Activated naive CD4-positive, alpha-beta T cell treated with anti-CD3 and anti-CD28 coated beads, Interleukin-2, amount 50 U/mL, for 24 hours (primary cell): ENCODE measurements around the gene TCAF1.

Experiments used
- H3K27ac Mint-ChIP-seq: one replicate; pipeline ENCODE4 v1.8.0; 2021; ENCODE audit warnings: mild to moderate bottlenecking, mixed read lengths
- H3K27me3 Mint-ChIP-seq: one replicate; pipeline ENCODE4 v1.8.0; 2021; ENCODE audit warnings: mixed read lengths
- H3K36me3 Mint-ChIP-seq: one replicate; pipeline ENCODE4 v1.8.0; 2021; ENCODE audit warnings: mixed read lengths
- H3K4me1 Mint-ChIP-seq: one replicate; pipeline ENCODE4 v1.8.0; 2021; ENCODE audit warnings: mixed read lengths
- H3K4me3 Mint-ChIP-seq: one replicate; pipeline ENCODE4 v1.8.0; 2021; ENCODE audit warnings: mild to moderate bottlenecking, mixed read lengths
- H3K9me3 Mint-ChIP-seq: one replicate; pipeline ENCODE4 v1.8.0; 2021; ENCODE audit warnings: mixed read lengths

The TCAF1 gene

DNA sequence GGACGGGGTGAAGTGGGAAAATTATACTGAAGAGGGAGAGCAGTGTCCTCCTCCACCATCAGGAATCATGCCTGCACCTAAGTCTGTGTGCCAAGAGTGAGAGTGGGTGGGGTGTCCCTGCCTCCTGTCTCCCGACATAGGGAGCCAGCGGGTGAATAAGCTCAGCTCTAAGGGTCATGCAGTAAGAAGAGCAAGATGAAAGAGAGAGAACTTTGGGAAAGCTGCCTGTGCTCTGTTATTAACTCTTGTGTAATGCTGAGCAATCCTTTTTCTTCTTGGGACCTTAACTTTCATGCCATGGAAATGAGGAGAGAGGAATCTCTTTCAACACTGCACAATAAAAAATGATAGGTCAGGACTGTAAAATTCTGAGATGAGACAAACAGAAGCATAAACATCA, 7.9 kb upstream of the TCAF1 start:
- Mint-ChIP-seq H3K4me3 (no peak overlapping the region), H3K9me3 (no peaks in the 10 kb centered on the region), H3K4me1 (no peaks in the 10 kb centered on the region), H3K36me3 (no peaks in the 10 kb centered on the region), H3K27ac (no peak overlapping the region), H3K27me3 (no peaks in the 10 kb centered on the region)

DNA sequence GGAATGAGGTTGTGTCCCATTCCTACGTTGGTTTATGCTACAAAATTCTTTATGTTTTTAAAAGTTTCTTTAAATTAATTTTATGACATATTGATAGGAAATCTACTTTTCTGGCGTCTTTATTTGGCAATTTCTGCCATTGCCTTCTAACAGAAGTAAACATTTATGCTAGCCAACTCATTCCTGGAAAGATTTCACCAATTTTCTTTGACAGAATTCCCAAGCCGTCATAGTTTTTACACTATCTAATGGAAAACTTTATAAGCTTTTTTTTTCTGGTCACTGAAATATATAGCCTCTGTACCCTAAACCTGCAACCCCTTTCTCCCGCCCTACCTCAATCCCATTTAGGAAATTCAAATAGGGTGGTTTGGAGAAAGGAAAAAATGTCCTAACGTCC, 6.1 kb upstream of the TCAF1 start:
- no peaks in the 10 kb centered on the region for H3K4me1 Mint-ChIP-seq
- no peaks in the 10 kb centered on the region for H3K27me3 Mint-ChIP-seq

DNA sequence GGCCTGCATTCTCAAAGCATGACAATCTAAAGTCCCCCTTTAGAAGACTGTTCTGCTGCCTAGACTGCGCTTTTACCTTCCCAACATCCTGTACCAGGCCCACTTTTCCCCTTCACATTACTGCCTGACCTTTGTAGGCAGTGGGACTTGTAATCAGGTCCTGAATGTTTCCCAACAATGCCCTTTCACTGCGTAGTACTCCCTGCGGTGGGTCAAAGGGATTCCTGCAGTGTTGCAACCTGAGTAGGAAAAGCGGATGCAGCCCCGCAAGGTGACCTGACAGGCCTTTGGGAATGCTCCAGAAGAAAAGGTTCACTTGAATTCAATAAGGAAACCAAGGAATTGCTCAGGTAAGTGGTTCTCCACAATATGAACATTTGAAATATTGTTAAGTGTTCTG, 4.9 kb upstream of the TCAF1 start:
- no peaks in the 10 kb centered on the region for H3K9me3 Mint-ChIP-seq
- H3K4me3 Mint-ChIP-seq: no peak overlapping the region
- H3K4me1 Mint-ChIP-seq: peaks cover 4% of the 10 kb centered on the region
- no peaks in the 10 kb centered on the region for H3K27me3 Mint-ChIP-seq
- H3K36me3 Mint-ChIP-seq: no peaks in the 10 kb centered on the region
- no peak overlapping the region for H3K27ac Mint-ChIP-seq

More for the DNA sequence above, 6.1 kb upstream of the TCAF1 start:
- no peak overlapping the region for H3K27ac Mint-ChIP-seq
- no peaks in the 10 kb centered on the region for H3K9me3 Mint-ChIP-seq
- H3K36me3 Mint-ChIP-seq: no peaks in the 10 kb centered on the region
- no peak overlapping the region for H3K4me3 Mint-ChIP-seq

DNA sequence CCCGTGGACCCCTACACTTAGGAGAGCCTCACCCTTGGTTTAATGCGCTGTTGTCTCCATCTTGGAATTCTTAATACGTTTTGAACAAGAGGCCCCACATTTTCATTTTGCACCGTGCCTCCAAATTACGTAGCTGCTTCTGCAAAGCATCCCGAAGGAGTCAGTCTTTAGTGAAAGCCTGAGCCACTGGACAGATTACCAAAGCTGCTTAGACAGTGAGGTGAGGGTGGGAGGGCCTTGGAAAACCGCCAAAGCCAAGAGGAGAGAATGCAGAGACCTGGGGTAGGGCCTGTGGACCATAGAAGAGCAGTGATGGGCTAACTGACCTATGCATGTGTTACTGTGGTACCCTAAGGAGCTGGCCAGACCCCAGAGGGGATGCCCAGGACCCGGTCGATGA, 4.2 kb upstream of the TCAF1 start:
- Mint-ChIP-seq H3K4me1 (peaks cover 9% of the 10 kb centered on the region), H3K27me3 (no peaks in the 10 kb centered on the region), H3K4me3 (no peak overlapping the region), H3K36me3 (no peaks in the 10 kb centered on the region), H3K9me3 (no peaks in the 10 kb centered on the region), H3K27ac (no peak overlapping the region)

DNA sequence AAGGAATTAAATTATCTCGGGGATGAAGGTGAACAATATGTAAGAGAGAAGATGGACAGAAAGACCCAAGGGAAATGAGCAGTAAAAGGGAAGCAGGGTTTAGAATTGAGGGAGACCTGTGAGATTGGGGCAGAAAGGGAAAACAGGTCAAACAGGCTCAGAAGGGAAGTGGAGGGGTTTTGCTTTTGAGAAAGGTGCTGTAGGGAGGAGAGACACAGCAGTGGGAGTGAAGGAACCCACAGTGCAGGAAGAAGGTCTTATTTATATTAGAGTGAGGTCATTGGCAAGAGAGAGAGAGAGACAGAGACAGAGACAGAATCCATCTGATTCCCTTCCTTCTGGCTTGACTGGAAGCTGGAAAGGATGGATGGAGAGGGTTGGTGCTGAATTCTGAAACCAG, 3.5 kb upstream of the TCAF1 start:
- Mint-ChIP-seq H3K36me3 (no peaks in the 10 kb centered on the region), H3K4me3 (no peak overlapping the region), H3K27me3 (no peaks in the 10 kb centered on the region), H3K4me1 (peaks cover 15% of the 10 kb centered on the region), H3K9me3 (no peaks in the 10 kb centered on the region), H3K27ac (no peak overlapping the region)

DNA sequence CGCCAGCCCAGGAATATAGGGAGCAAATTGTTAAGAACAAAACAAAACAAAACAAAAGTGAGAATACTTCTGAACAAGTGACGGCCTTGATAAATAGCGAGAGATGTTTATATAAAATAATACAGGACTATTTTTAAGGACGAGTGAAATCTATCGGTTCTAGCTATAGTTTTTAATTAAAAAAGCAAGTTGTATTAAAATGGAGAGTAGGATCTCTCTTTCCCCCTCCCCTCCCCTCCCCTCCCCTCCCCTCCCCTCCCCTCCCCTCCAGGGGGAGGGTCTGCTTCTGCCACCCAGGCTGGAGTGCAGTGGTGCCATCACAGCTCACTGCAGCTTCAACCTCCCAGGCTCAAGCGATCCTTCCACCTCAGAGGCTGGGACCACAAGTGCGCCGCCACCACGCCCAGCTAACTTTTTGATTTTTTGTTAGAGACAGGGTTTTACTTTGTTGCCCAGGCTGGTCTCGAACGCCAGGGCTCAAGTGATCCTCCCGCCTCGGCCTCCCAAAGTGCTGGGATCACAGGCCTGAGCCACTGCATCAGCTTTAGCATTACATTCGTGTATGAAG, 440 bp upstream of the TCAF1 start:
- Mint-ChIP-seq H3K4me3 (peak overlapping the region; percentile 98), H3K9me3 (no peaks in the 10 kb centered on the region), H3K27ac (peak overlapping the region; percentile 97), H3K36me3 (no peaks in the 10 kb centered on the region), H3K4me1 (peaks cover 33% of the 10 kb centered on the region), H3K27me3 (no peaks in the 10 kb centered on the region)

DNA sequence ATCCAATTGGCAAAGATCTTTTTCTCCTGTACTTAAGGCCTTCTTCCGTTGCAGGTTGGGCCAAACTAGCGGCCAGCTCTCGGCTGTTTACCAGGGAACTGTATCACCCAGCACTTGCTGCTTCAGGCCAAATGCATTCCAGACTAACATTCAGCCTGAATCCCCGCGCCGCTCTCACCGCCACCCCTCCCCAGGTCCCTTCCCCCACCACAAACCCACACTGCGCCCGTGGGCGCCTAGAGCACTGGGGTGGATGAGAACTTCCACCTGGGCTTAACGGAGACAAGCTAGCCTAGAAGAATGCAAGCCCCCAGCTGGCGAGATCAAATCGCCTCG, 676 bp downstream of the TCAF1 start:
- Mint-ChIP-seq H3K4me3 (peak overlapping the region; percentile 98), H3K27me3 (no peaks in the 10 kb centered on the region), H3K36me3 (no peaks in the 10 kb centered on the region), H3K4me1 (peaks cover 36% of the 10 kb centered on the region), H3K9me3 (no peaks in the 10 kb centered on the region), H3K27ac (peak overlapping the region; percentile 73)

DNA sequence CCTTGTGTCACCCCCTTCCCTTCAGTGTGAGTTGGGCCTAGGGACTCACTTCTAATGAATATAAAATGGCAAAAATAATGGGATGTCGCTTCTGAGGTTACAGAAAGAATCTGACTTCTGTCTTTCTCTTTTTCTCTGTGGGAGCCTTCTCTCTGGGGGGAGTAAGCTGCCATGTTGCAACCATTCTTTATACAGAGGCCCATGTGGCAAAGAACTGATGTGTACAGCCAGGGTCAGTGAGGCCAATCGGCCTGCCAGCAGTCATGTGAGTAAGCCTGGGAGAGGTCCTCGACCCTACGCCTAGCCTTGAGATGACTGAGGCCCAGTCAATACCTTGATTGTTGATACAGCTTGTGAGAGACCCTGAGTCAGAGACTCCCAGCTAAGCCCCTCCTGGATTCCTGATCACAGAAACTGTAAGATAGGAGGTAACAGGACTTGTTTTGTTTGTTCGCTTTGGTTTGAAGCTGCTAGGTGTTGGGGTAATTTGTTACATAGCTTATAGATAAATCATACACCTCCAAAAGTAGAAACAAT, 1.7 kb downstream of the TCAF1 start:
- Mint-ChIP-seq H3K9me3 (no peaks in the 10 kb centered on the region), H3K36me3 (no peaks in the 10 kb centered on the region), H3K27ac (peak overlapping the region; percentile 18), H3K27me3 (no peaks in the 10 kb centered on the region), H3K4me3 (peak overlapping the region; percentile 98), H3K4me1 (peaks cover 36% of the 10 kb centered on the region)

DNA sequence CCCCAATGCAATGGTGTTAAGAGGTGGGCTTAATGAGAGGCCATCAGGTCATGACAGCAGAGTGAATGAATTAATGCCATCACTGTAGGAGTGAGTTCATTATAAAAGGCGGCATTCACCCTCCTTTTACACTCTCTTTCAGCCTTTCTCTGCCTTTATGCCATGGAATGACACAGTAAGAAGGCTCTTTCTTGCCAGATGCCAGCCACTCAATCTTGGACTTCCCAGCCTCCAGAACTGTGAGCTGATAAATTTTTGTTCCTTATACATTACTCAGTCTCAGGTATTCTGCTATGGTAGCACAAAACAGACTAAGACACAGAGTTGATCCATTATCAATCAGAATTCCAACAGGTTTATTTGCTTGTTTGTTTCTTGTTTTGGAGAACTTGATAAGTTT, 3.2 kb downstream of the TCAF1 start:
- peaks cover 39% of the 10 kb centered on the region for H3K4me1 Mint-ChIP-seq
- no peak overlapping the region for H3K4me3 Mint-ChIP-seq
- H3K36me3 Mint-ChIP-seq: peaks cover 2% of the 10 kb centered on the region
- no peak overlapping the region for H3K27ac Mint-ChIP-seq
- H3K27me3 Mint-ChIP-seq: peaks cover 1% of the 10 kb centered on the region
- no peaks in the 10 kb centered on the region for H3K9me3 Mint-ChIP-seq

DNA sequence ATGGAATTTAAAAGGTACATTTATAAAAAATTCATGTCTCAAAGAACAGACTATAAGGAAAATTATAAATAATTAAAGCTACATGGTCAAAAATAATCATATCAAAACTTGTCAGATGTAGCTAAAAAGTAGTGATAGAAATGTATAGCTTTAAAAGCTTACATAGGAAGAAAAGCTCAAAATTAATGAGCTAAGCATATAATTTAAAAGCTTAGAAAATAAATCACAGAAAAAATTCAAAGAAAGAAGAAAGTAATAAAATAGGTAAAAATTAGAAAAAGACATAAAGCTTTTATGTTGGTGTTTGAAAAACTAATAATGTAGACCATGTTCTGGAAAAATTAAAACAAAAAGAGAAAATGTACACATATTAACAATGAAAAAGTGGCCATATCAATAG, 5.3 kb downstream of the TCAF1 start:
- no peak overlapping the region for H3K4me3 Mint-ChIP-seq
- H3K36me3 Mint-ChIP-seq: peaks cover 8% of the 10 kb centered on the region
- peaks cover under 1% of the 10 kb centered on the region for H3K9me3 Mint-ChIP-seq
- peaks cover 35% of the 10 kb centered on the region for H3K4me1 Mint-ChIP-seq
- no peak overlapping the region for H3K27ac Mint-ChIP-seq
- peaks cover 1% of the 10 kb centered on the region for H3K27me3 Mint-ChIP-seq

DNA sequence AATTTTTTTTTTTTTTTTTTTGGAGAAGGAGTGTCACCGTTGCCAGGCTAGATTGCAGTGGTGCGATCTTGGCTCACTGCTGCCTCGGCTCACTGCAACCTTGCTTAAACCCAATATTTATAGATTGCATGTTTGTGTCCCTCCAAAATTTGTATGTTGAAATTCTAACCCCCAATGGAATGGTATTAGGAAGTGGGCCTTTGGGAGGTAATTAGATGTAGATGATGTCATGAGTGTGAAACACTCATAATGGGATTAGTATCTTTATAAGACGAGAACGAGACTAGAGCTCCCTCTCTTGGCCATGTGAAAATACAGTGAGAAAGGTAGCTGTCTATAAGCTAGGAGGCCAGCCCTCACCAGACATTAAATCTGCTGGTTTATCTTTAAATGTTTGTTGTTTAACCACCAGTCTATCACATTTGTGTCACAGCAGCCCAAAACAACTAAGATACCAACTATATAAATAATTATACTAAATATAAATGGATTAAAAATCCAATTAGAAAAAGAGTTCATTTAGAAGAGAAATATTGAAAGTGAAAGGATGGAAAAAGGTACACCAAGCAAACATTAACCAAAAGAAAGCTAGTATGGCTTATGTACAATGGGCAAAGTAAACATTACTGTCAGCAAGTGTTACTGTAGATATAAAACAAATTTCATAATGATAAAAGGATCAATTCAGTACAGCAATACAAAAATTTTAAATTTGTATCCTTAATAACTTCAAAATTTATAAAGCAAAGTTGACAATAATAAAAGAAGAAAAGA, 9.3 kb downstream of the TCAF1 start:
- no peak overlapping the region for H3K27ac Mint-ChIP-seq

DNA sequence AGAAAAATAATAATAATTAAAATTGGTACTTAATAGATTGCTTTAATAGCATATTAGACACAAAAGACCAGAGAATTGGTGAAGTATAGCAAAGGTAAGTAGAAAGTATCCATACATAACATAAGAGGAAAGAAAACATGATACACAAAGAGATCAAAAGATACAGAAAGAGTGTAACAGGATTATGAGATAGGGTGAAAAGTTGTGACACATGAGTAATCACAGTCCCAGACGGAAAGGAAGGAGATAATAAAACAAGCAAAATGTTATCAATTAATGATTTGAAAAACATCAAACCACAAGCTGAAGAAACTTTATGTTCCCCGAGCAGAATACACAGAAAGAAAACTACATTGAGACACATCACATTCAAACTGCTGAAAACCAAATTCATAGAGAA, 10.5 kb downstream of the TCAF1 start:
- H3K27ac Mint-ChIP-seq: no peak overlapping the region
- peaks cover 31% of the 10 kb centered on the region for H3K36me3 Mint-ChIP-seq
- peaks cover 3% of the 10 kb centered on the region for H3K4me1 Mint-ChIP-seq
- no peak overlapping the region for H3K4me3 Mint-ChIP-seq
- peaks cover 14% of the 10 kb centered on the region for H3K9me3 Mint-ChIP-seq
- H3K27me3 Mint-ChIP-seq: peaks cover 22% of the 10 kb centered on the region

More for the DNA sequence above, 9.3 kb downstream of the TCAF1 start:
- H3K27me3 Mint-ChIP-seq: peaks cover 16% of the 10 kb centered on the region
- peaks cover 14% of the 10 kb centered on the region for H3K9me3 Mint-ChIP-seq
- peaks cover 31% of the 10 kb centered on the region for H3K36me3 Mint-ChIP-seq
- H3K4me1 Mint-ChIP-seq: peaks cover 8% of the 10 kb centered on the region
- no peak overlapping the region for H3K4me3 Mint-ChIP-seq

DNA sequence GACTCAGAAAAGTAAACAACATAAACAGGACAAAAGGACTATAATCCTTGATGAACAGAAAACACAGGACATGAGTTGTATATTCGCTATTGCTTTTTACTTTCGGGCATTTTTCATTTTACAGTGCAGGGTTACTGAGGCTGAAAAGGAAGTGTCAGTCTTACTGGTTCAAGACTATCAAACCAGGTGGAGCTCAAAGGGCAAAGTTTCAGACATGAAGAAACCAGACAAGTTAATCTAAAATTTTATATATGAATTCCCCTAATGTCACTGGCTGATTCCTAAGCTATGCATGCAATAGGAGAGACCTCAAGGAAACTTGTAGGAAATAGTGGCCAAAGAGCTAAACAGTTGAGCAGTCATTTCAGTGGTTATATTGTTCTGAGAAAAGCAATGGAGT, 11.4 kb downstream of the TCAF1 start:
- H3K4me3 Mint-ChIP-seq: no peak overlapping the region
- H3K36me3 Mint-ChIP-seq: peaks cover 31% of the 10 kb centered on the region
- H3K27ac Mint-ChIP-seq: no peak overlapping the region
- H3K9me3 Mint-ChIP-seq: peaks cover 14% of the 10 kb centered on the region
- peaks cover 24% of the 10 kb centered on the region for H3K27me3 Mint-ChIP-seq
- peaks cover 6% of the 10 kb centered on the region for H3K4me1 Mint-ChIP-seq

DNA sequence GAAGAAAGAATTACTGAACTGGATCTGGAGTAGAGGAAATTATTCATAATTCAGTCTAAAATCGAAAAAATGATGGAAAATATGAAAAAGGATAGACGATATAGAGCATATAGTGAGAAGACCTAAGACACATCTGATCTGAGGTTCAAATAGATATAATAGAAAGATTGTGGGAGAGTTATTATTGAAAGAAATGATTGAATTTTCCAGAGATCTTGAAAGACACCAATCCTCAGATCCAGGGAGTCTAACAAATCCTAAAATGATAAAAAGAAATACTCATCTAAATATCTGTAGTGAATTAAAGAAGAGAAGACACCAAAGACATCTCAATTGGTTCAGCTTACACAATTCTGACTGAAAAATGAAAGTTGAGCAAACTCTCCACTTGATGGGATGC, 12.9 kb downstream of the TCAF1 start:
- peaks cover 12% of the 10 kb centered on the region for H3K4me1 Mint-ChIP-seq
- no peak overlapping the region for H3K4me3 Mint-ChIP-seq
- H3K27ac Mint-ChIP-seq: no peak overlapping the region
- H3K27me3 Mint-ChIP-seq: peaks cover 30% of the 10 kb centered on the region
- peaks cover 14% of the 10 kb centered on the region for H3K9me3 Mint-ChIP-seq
- peaks cover 29% of the 10 kb centered on the region for H3K36me3 Mint-ChIP-seq

DNA sequence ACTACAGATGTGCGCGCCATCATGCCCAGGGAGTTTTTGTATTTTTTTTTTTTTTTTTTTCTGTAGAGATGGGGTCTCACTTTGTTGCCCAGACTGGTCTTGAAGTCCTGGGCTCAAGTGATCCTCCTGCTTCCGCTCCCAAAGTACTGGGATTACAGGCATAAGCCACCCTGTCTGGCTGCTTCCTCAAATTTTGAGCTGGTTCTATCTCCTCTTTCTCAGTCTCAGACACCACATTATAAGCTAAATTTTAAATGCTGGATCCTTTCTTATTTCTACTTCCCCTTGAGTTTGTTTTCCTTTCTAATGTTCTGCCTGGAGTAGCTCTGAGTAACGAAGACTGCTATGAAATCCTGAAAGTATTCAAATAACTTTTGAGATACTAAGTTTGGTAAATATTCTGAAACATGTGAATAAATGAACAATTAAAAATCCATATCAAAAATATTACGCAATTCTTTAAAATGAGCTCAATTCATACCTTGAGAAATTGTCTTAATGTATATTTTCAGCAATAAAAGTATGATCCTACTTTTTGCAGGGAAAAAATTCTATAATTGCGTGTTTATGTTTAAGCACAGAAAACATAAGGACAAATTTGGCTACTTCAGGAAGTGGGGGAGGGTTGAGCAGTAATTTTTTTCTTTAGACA, 15.0 kb downstream of the TCAF1 start:
- Mint-ChIP-seq H3K27ac (no peak overlapping the region), H3K9me3 (peaks cover 14% of the 10 kb centered on the region), H3K4me1 (peaks cover 25% of the 10 kb centered on the region), H3K36me3 (peaks cover 25% of the 10 kb centered on the region), H3K27me3 (peaks cover 40% of the 10 kb centered on the region), H3K4me3 (no peak overlapping the region)

DNA sequence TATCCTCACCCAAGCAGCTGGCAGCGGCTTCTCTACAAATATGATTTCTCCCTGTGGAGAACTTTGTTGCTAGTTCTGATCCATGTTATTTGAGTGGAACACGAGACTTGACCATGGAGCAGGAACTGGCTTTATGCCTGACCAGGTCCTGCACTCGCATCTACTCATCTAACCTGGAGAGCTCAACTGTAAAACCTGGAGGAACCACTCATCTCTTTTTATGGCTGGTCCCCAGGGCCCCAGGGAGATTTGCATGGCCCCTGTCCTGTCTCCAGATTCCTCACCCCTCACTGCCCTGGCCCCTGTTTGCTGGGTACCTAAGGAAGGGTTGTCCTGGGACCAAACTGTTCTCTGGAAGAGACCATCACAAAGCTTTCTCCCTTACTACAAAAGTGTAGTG, 16.0 kb downstream of the TCAF1 start:
- Mint-ChIP-seq H3K36me3 (peaks cover 19% of the 10 kb centered on the region), H3K27ac (no peak overlapping the region), H3K4me1 (peaks cover 25% of the 10 kb centered on the region), H3K9me3 (peaks cover 9% of the 10 kb centered on the region), H3K4me3 (no peak overlapping the region), H3K27me3 (peaks cover 42% of the 10 kb centered on the region)
